SKM-1 treated with dmso at 0.1 percent for 144 hours (cell line): ENCODE results near the gene CCDC184.
A peak's percentile ranks its signal among the peaks of the same experiment; 100 is the strongest.
"Not testable (repeated sequence)": the region's sequence is repeated elsewhere in the genome, so short reads cannot be mapped to it uniquely, and the experiment has no call there.

Experiments
- DNase-seq: peaks from one replicate; lab custom pipeline; 2025; ENCODE audit not compliant: unreplicated experiment; lab: John Stamatoyannopoulos, UW

Gene CCDC184

DNA sequence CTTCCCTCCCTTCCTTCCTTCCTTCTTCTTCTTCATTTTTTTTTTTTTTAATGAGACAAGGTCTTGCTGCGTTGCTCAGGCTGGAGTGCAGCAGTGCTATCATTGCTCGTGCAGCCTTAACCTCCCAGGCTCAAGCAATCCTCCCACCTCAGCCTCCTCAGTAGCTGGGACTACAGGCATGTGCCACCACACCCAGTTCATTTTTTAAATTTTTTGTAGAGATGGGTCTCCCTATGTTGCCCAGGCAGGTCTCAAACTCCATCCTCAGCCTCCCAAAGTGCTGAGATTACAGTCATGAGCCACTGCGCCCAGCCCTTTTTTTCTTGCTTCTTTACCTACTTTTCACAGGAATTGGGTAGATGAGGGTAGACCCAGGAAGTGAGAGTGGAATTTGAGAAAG is 18.1 kb downstream of the CCDC184 start:
- no peak for DNase-seq

DNA sequence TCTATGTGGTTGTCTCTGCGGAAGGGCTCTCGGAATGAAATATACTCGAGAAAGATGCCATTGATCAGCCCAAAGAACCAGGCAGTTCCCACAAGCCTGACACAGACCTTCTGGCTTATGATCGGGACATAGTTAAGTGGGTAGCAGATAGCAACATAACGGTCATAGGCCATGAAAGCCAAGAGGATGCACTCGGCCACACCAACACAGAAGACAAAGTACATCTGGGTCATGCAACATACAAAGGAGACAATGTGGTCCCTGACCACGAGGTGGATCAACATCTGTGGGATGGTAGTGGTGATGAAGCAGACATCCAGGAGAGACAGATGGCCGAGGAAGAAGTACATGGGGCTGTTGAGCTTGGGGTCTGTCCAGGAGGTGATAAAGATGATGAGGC is 19.3 kb downstream of the CCDC184 start:
- DNase-seq: no peak

DNA sequence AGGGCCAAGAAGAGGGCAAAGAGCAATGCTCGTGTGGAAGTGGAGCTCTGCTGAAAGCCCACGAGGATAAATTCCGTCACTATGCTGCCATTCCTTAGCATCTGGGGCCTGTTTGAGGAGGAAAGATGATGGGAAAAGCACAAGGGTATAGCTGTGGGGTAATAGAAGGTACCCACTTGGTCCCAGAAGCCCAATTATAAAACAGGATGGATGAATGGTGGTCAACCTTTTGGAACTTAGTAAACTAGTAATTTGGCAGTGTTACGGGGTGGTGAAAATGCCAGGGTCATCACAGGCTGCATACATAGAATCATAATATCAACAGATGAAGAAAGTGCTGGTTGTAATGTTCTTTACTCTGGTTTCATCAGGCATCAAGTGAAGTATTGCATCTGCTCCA is 19.7 kb downstream of the CCDC184 start, which contains the start of gene OR10AD1:
Gene OR10AD1 (minus strand): TSS at position 101 of the 400 bp plus-strand sequence. CDS start 0 bp downstream, at position 101.
- DNase-seq: no peak

- DNase-seq: not testable (repeated sequence)
Observed at GRCh38 chr12:48209495-48209894, 26.1 kb downstream of the CCDC184 start.

GRCh38 chr12:48216785-48217184 is 33.3 kb downstream of the CCDC184 start:
- DNase-seq: peak; percentile 61

- DNase-seq: no peak
Observed at GRCh38 chr12:48219631-48220030, 36.2 kb downstream of the CCDC184 start.

DNA sequence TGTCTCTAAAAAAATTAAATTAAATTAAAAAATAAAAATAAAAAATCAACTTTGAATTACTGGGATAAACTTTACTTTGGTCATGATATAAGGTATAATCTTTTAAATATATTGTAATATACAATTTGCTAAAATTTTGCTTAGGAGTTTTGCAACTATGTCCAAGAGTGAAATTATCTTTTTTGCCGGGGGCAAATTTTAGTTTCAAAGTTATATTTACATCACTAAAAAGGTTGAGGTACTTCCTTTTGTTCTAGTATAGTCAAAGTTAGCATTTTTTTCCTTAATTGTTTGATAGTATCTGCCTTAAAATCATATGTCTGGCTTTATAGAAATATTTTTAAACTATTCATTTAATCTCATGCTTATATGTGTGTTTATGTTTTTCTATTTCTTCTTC is 37.3 kb downstream of the CCDC184 start:
- DNase-seq: no peak

DNA sequence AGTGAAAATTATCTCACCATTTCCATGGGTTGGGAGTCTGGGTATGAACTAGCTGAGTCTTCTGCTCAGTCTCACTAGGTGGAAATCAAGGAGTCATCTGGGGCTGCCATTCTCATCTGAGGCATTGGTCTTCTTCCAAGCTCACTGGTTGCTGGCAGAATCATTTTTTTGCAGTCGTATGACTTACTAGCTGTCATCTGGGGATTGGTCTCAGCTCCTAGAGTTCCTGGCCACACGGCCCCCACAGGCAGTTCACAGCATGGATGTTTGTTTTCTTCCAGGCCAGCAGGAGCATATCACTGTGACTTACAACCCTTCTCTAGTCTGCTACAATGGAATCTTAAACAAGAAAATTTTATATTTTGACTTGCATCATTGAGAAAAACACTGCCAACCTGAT is 38.2 kb downstream of the CCDC184 start:
- DNase-seq: no peak

DNA sequence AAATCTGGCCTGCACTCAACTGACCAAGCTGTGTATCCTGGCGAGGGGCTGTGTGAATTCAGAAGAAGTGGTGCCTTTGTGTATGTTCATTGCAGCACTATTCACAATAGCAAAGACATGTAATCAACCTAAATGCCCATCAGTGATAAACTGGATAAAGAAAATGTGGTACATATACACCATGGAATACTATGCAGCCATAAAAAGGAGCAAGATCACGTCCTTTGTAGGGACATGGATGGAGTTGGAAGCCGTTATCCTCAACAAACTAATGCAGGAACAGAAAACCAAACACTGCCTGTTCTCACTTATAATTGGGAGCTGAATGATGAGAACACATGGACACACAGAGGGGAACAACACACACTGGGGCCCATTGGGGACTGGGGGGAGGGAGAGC is 41.1 kb downstream of the CCDC184 start:
- DNase-seq: not testable (repeated sequence)

- DNase-seq: not testable (repeated sequence)
Observed at GRCh38 chr12:48231169-48231958, 47.9 kb downstream of the CCDC184 start.
